Stimulated activated CD4-positive, alpha-beta T cell treated with anti-CD3 and anti-CD28 coated beads, Interleukin-12 subunit alpha, Interleukin-12 subunit beta, amount 100 ng/mL, for 24 hours (primary cell): ENCODE data around the gene GXYLT1.
"Not testable (repeated sequence)": the region's sequence is repeated elsewhere in the genome, so short reads cannot be mapped to it uniquely, and the experiment has no call there.

Experiments used
- DNase-seq, 2 experiments: peaks; one replicate each; pipeline ENCODE4 v3.0.0-alpha.2; 2020; ENCODE audit warnings: low read depth in 2 of 2

The GXYLT1 gene

GRCh38 chr12:42144408-42145196, at the start of gene GXYLT1:
GXYLT1 (minus strand) TSS chr12:42144874; CDS start chr12:42144646, 228 bp downstream.
- peak; percentile 68 to 74 for DNase-seq

DNA sequence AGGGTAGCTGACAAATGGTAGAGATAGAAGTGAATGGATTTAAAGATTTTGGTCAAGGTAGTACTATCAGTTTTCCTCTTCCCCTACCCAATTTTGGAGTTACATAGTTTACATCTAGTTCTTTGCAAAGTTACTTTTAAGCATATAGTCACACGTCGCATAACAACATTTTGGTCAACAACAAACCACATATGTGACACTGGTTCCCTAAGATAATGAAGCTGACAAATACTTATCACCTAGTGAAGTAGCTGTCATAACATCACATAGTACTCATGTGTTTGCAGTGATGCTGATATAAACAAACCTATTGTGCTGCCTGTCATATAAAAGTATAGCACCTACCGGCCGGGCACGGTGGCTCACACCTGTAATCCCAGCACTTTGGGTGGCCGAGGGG, 48.0 kb upstream of the GXYLT1 start:
- DNase-seq, result no peak

DNA sequence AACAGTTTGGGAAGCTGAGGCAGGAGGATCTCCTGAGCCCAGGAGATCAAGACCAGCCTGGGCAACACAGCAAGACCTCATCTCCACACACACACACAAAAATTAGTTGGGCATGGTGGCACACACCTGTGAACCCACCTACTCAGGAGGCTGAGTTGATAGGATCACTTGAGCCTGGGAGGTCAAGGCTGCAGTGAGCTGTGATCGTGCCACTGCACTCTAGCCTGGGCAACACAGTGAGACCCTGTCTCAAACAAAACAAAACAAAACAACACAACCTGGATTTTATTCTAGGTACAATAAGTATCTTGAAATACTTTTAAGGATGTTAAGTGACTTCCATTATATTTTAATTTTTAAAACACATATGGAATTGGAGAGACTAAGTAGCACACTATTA, 47.6 kb upstream of the GXYLT1 start:
- DNase-seq, result no peak

- no peak for DNase-seq
Measured at GRCh38 chr12:42190376-42190775, 45.7 kb upstream of the GXYLT1 start.

DNA sequence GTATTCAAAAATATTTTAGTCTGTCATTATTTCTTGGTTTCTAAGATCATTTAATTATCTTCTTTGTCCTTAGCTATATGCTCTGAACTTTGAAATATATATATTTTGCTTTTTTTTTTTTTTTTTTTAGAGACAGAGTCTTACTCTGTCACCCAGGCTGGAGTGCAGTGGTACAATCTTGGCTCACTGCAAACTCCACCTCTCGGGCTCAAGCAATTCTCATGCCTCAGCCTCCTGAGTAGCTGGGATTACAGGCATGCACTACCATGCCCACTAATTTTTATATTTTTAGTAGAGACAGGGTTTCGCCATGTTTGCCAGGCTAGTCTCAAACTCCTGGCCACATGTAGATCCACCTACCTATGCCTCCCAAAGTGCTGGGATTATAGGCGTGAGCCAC, 43.6 kb upstream of the GXYLT1 start:
- not testable (repeated sequence) for DNase-seq

DNA sequence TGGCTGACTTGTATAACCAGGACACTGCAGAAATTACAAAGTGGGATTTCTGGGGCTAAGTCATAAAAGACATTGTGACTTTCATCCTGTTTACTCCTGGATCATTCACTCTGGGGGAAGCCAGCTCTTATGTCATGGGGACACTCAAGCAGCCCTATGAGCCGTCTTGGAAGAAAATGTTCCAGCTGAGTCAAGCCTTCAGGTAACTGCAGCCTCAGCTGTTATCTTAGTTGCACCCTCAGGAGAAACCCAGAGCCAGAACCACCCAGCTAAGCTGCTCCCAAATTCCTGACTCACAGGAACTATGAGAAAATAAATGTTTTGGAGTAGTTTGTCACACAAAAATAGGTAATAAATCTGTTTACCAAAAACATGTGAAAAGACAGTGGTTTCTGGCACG, 43.1 kb upstream of the GXYLT1 start:
- DNase-seq, result no peak

DNA sequence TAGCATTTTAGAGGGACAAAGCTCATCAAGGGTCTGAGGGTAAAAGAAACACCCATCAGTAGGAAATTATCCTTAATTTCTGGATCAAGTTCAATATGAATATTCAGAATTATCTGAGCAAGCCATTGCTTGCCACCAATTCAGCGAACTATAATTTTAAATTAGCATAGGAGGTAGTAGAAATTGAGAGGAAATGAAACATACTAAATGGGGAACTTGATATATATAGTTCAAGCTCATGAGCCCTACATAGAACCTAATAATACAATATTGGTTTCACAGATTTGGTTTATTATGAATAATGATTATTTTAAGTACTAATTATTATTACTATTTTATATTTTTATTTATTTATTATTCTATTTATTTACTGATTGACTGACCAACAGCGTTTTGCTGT, 42.1 kb upstream of the GXYLT1 start:
- DNase-seq, result no peak

GRCh38 chr12:42182394-42182793, 37.7 kb upstream of the GXYLT1 start:
- no peak for DNase-seq

DNA sequence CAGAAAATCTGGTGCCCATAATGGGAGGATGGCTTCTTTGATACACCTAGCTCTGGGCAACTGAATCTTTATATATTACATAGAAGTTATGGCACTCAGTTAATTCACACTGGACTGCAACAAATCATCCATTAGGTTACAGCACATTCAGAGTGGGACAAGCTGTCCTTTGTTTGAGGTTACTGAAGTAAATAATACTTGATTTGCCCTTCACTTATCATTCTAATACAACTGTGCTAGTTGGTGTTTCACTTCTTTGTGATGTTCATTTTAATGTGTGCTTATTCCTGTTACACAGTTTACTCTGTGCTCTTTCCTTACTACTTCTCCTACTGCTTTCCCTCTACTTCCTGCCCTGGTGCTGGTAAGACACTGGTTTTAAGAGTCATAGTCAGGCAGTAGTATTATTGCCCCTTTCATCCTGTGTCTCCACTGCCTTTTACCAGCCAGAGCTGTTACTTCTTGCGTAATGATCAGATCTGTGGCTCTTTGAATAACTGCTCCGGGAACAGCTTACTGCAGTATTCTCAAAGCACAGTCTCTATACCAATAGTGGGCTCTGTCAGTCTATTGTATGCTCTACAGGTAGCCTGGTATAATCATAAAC, 36.4 kb upstream of the GXYLT1 start:
- DNase-seq, result no peak

DNA sequence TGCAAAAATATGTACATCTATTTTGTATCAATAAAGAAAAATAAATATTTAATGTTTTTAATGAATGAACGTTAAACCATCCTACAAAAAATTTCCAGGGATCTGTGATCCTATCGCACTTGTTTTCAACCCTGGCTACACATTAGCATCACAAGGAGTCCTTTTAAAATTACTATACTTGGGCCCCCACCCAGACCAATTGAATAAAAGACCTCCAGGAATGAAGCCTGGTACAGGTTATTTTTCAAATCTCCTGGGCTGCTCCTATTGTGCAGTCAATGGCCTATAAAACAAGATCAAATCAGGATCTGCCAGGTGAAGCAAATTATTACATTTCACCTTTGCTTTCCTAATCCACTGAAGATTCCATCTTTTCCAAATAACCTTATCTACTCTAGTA, 33.4 kb upstream of the GXYLT1 start:
- DNase-seq, result no peak

GRCh38 chr12:42174978-42175377, 30.3 kb upstream of the GXYLT1 start:
- DNase-seq, result no peak

DNA sequence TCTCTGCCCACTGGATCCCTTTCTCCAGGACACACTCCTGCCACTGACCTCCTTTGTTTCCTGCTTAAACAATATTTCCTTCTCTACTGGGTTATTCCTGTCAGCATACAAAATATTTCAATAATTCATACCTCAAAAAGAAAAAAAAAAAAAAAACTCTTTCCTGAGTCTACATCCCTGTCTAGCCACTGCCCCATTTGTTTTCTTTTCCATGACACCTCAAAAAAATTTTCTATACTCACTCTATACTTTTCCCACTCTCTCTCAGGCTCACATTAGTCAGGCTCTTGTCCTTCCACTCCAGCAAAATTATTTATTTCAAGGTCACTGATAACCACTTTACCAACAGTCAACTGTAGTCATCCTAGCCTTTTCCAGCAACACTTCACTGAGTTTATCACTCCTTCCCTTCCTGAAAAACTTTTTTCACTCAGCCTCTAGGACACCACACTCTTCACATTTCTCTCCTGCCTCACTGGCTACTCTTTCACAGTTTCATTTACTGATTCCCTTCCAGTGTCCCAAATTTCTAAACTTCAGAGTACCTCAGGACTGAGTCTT, 29.4 kb upstream of the GXYLT1 start:
- DNase-seq, result no peak

DNA sequence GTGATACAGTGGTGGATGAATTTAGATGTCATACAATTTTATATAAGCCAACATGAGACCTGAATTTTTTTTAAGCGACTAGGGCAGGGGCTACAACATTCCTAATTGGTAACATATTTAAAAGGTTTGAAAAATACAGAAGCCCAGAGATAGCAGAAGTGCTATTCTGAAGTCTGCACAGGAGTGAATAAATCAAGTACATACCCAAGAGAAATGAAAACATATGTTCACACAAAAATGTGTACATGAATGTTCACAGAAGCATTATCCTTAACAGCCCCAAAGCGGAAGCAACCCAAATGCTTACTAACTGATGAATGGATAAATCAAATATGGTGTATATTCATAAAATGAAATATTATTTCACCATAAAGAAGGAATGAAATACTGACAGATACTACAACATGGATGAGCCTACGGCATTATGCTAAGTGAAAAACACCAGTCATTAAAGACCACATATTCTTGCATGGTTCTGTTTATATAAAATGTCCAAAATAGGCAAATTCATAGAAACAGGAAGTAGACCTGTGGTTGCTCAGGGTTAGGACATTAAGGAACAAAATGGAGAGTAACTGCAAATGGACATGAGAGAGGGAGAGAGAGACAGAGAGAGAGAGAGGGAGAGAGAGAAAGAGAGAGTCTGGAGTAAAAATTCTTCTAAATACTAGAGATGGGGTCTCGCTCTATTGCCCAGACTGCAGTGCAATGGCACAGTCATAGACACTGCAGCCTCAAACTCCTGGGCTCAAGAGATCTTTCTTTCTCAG, 28.0 kb upstream of the GXYLT1 start:
- DNase-seq, result no peak

GRCh38 chr12:42167711-42168110, 23.0 kb upstream of the GXYLT1 start:
- no peak for DNase-seq

DNA sequence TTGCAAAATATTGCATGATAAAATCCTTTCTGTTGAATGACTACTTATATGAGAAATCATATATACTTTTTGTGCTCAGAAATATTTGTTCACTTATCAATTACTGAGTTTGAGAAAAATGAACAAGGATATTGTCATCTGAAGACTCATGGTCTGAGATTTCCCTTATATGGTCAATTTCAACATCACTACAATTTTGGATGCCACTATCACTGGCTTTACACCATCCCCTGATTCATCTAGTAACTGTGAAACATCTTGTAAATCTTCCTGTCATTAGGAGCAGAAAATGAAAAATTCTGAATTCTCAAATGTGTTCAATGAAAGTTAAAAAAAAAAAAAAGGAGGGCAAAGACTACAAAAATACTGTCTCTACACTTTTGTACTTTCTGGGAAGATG, 21.8 kb upstream of the GXYLT1 start:
- DNase-seq, result no peak

DNA sequence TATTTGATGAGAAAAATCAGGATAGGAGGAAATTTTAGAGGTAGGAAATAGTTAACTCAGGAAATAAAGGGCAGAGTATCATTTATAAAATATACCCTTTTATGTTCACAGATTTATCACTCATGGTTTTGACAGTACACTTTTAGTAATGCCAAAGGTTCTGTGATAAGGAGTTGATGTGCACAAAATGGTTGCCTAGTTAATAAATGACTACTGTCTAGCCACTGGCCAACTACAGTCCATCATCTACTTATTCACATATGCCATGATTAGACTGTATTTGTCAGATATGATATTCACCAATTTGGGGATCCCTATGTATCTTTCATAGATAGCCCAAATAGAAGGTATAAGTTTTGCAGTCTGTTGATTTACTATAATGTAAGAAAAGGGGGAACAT, 19.2 kb upstream of the GXYLT1 start:
- no peak for DNase-seq

GRCh38 chr12:42162965-42163364, 18.3 kb upstream of the GXYLT1 start:
- DNase-seq, result no peak

- DNase-seq, result no peak
Measured at GRCh38 chr12:42162193-42162592, 17.5 kb upstream of the GXYLT1 start.

DNA sequence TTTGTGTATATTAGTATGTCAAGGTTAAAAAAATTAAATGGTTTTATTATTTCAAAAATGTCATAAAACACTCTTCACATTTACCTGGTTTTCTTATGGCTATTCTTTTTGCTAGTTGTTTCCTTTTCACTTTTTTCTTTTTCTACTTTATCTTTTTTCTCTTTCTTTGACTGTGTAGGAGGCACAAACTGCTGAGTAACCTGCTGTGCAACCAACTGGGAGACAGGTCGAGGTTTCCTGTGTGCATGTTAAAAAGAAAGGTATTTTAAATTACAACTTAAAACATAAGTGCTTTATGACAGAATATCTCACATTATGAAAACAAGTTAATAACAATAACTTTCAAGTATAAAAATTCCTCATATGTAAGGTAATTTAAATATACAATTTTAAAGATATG, 16.9 kb upstream of the GXYLT1 start:
- no peak for DNase-seq

DNA sequence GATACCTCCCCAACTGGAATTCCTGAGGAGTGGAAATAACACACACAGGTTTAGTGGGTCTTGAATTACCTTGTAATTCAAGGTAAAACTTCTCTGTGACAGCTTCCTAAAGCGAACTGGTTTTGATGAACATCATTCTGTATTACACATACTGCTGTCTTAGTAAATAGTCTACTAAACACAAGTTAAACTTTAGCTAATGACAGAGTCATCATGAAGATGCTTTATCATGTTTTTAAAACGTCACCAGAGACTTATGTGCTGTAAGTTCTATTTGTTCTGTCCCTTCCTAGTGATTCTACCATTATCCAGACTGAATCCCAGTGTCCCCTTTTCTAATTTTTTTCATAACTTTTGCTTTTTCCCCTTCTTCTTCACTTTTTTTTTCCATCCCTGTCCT, 11.6 kb upstream of the GXYLT1 start:
- no peak for DNase-seq

DNA sequence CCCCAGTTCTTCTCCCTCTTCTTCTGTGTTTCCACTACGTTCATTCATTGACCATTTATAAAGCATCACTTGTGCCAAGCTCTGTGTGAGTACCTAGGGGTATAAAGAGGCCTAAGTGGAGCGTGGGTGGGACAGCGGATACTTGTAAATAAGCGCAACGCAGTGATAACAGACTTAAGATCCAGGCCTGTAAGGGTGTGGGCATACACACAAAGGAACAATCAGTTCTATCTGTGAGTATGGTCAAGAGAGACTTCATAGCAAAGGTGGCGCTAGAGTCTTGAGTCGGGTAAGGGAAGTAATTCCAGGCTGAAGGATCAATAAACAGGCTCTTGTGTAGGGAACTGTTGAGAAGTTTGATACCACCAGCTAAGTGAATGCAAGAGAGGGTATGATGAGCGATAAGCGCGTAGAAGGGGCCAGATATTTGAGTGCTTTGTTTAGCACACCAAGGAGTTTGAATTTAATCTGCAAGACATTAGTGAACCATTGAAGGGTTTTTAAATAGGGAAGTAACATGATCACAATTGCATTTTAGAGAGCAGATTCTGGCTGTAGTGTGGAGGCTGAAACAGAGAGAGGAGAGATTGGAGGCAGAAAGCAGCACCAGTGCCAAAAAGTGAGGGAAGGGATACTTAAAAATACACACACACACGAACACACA, 1.0 kb upstream of the GXYLT1 start:
- DNase-seq, result no peak

DNA sequence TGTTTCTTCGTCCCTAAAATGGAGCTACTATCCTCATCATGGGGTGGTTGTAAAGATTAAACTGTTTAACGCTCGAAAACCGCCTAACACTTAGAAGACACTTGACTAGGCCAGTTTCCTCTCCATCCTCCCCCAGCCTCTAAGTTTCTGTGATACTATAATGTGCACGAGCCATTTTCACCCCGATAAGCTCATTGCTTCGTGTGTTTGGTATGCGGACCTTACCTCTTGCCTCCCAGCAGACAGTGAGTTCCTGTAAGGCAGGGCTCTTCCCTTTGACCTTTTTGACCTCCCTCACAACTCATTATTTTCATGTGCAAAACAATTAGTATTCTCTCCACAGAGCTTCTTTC, 499 bp upstream of the GXYLT1 start:
- DNase-seq, result no peak
